ENCODE data around the gene ATOH8.

ATOH8 gene

GRCh38 chr2:85760371-85760770 lies 6.6 kb downstream of the ATOH8 start:
- no peak for DNase-seq (ENCODE audit: extremely low read depth, low read depth)

GRCh38 chr2:85760872-85761271 lies 7.1 kb downstream of the ATOH8 start:
- no peak for DNase-seq (ENCODE audit: extremely low read depth, low read depth)
- TF ChIP-seq CTCF (IDR thresholded peaks at IDR 0.05; ENCODE audit: low read depth, low read length) = no peak

More at GRCh38 chr2:85760371-85760770, 6.6 kb downstream of the ATOH8 start:
- no peak for TF ChIP-seq CTCF (IDR thresholded peaks at IDR 0.05; ENCODE audit: low read depth, low read length)

GRCh38 chr2:85761512-85761944 lies 7.7 kb downstream of the ATOH8 start:
- TF ChIP-seq CTCF (IDR thresholded peaks at IDR 0.05; ENCODE audit: low read depth, low read length) = no peak
- DNase-seq (ENCODE audit: extremely low read depth, low read depth) = no peak

GRCh38 chr2:85761946-85762345 lies 8.2 kb downstream of the ATOH8 start:
- no peak for DNase-seq (ENCODE audit: extremely low read depth, low read depth)
- no peak for TF ChIP-seq CTCF (IDR thresholded peaks at IDR 0.05; ENCODE audit: low read depth, low read length)

GRCh38 chr2:85763132-85763531 lies 9.3 kb downstream of the ATOH8 start:
- no peak for DNase-seq (ENCODE audit: extremely low read depth, low read depth)
- no peak for TF ChIP-seq CTCF (IDR thresholded peaks at IDR 0.05; ENCODE audit: low read depth, low read length)

- TF ChIP-seq CTCF (IDR thresholded peaks at IDR 0.05; ENCODE audit: low read depth, low read length) = no peak
Measured at GRCh38 chr2:85763831-85764230, 10.0 kb downstream of the ATOH8 start.

GRCh38 chr2:85765081-85765731 lies 11.4 kb downstream of the ATOH8 start:
- no peak for TF ChIP-seq CTCF (IDR thresholded peaks at IDR 0.05; ENCODE audit: low read depth, low read length)
- DNase-seq (ENCODE audit: extremely low read depth, low read depth) = no peak

More at GRCh38 chr2:85763831-85764230, 10.0 kb downstream of the ATOH8 start:
- DNase-seq (ENCODE audit: extremely low read depth, low read depth) = no peak

Measured in AG09319 (cell line).